Measurements from ENCODE around the gene ZSWIM3. TPM values are rescaled to one million over a fixed set of nuclear protein-coding genes. Genes with fewer than 3 reads are reported as not detected.

ZSWIM3 gene
- total RNA-seq, 3 donors from 2014 or later (not counting 1 experiment from before 2014, with no cell fraction given), result 1.4 to 2.3 (median 1.5) TPM

DNA sequence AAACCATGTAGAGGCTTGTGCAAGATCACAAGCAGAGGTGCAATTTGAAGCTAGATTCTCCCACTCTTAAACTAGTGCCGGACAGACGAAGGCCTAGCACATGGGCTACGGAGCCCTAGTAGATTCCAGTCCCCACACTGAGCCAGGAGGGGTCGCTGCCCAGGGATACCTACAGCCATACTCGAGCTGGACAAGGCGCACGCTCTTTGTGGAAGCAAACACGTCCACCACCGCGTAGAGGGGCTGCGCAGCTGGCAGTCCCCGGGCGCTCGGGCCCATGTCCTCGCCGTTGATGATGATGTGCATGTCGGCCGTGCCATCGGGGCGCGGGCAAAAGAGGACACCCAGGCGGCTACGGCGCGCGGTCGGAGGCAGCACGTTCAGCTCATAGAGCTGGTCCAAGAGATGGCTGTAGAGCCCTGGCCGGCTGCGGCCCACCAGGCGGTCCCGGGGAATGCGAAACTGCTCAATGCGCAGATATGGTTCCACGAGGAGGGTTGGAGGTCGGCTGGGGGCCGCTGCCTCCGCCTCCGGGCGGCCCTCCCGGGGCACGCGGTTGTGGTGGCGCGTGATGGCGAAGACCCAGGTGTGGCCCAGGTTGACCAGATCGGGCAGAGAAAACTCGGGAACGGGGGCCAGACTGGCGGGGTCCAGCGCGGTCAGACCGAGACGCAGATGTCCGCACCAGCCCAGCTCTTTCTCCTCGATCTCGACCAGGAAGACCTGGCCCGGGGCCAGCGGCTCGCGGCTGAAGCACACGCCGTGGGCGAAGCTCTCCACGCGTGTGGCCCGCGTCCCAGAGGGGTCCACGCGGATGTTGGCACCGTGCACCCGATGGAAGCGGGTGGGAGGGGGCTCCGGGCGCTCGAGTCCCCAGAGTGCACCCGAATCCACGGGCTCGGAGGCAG, 32.9 kb downstream of the ZSWIM3 start:
- peak overlapping the region; percentile 68 for H3K4me3 ChIP-seq (ENCODE audit: low read length)

DNA sequence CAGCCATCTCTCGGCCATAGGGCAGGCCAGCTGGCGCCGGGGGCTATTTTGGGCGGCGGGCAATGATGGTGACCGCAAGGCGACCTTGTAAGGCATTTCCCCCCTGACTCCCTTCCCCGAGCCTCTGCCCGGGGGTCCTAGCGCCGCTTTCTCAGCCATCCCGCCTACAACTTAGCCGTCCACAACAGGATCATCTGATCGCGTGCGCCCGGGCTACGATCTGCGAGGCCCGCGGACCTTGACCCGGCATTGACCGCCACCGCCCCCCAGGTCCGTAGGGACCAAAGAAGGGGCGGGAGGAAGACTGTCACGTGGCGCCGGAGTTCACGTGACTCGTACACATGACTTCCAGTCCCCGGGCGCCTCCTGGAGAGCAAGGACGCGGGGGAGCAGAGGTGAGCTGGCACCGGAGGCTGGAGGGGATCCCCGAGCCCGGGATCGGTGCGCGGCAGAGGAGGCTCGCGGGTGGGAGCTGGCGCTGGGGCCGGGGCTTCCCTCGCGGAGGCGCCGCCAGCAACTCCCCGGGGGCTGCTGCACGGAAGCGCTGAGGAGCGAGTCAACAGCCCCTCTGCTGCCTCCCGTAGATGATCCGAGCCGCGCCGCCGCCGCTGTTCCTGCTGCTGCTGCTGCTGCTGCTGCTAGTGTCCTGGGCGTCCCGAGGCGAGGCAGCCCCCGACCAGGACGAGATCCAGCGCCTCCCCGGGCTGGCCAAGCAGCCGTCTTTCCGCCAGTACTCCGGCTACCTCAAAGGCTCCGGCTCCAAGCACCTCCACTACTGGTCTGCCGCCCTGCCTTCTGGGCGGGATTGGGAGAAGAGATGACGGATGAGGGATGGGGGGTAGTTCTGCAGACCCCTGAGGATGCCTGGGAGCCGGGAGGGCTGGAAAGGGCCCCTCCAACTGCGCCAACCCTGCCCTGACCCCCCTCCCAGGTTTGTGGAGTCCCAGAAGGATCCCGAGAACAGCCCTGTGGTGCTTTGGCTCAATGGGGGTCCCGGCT, 33.9 kb downstream of the ZSWIM3 start, which contains the start of the genes CTSA and NEURL2:
CTSA (plus strand) TSS at position 351 of the 999 bp plus-strand sequence; CDS start at position 585, 234 bp downstream.
NEURL2 (minus strand) TSS at position 224 of the 999 bp plus-strand sequence; CDS start at position 7, 217 bp downstream.
- Mint-ChIP-seq H3K27me3 (ENCODE audit: low read depth in 2 of 2) (no peaks in the 10 kb centered on the region), H3K36me3 (no peaks in the 10 kb centered on the region), H3K4me1 (peaks cover 5 to 24% of the 10 kb centered on the region in 2 donors), H3K27ac (peak within 1 kb of the TSS; percentile 58 to 88), H3K9me3 (no peaks in the 10 kb centered on the region), H3K4me3 (peak within 1 kb of the TSS; percentile 93)
- peaks cover 11% of the 10 kb centered on the region for H3K36me3 ChIP-seq (ENCODE audit: control insufficient read depth, insufficient read depth, low read length)
- TF ChIP-seq, protein P1, sequence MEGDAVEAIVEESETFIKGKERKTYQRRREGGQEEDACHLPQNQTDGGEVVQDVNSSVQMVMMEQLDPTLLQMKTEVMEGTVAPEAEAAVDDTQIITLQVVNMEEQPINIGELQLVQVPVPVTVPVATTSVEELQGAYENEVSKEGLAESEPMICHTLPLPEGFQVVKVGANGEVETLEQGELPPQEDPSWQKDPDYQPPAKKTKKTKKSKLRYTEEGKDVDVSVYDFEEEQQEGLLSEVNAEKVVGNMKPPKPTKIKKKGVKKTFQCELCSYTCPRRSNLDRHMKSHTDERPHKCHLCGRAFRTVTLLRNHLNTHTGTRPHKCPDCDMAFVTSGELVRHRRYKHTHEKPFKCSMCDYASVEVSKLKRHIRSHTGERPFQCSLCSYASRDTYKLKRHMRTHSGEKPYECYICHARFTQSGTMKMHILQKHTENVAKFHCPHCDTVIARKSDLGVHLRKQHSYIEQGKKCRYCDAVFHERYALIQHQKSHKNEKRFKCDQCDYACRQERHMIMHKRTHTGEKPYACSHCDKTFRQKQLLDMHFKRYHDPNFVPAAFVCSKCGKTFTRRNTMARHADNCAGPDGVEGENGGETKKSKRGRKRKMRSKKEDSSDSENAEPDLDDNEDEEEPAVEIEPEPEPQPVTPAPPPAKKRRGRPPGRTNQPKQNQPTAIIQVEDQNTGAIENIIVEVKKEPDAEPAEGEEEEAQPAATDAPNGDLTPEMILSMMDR (IDR thresholded peaks at IDR 0.05), result no peak
- DNase-seq (peak; percentile 78 to 90), ATAC-seq (peak; percentile 73 to 87 (median 86))
- peaks cover 38% of the 10 kb centered on the region for H3K4me1 ChIP-seq (ENCODE audit: control insufficient read depth, insufficient read depth, low read length)
- H3K9me3 ChIP-seq (ENCODE audit: control insufficient read depth, insufficient read depth, low read length), result no peaks in the 10 kb centered on the region
- no peaks in the 10 kb centered on the region for H3K27me3 ChIP-seq (ENCODE audit: control insufficient read depth, insufficient read depth, low read length)
- intact Hi-C loops (cut with micrococcal nuclease), result loop anchor here (1.0 to 2.0 kb wide), 4 partner anchors 20 to 72 kb away; partner anchors contain the start of gene PCIF1
- WGBS (ENCODE audit: insufficient coverage), result under 1% methylated on average over 78 of the region's 78 CpGs
- H3K27ac ChIP-seq (ENCODE audit: low read length), result peak within 1 kb of the TSS; percentile 32
- peak within 1 kb of the TSS; percentile 68 for H3K4me3 ChIP-seq (ENCODE audit: low read length)

More for the DNA sequence above, 32.9 kb downstream of the ZSWIM3 start:
- 4% methylated on average over 79 of the region's 79 CpGs for WGBS (ENCODE audit: insufficient coverage)
- H3K27ac ChIP-seq (ENCODE audit: low read length), result no peak overlapping the region
- H3K27me3 Mint-ChIP-seq (ENCODE audit: low read depth in 2 of 2), result no peaks in the 10 kb centered on the region
- ATAC-seq (peak; percentile 67 to 75 (median 70)), DNase-seq (peak; percentile 56 to 69)
- H3K27me3 ChIP-seq (ENCODE audit: control insufficient read depth, insufficient read depth, low read length), result no peaks in the 10 kb centered on the region
- peaks cover 38% of the 10 kb centered on the region for H3K4me1 ChIP-seq (ENCODE audit: control insufficient read depth, insufficient read depth, low read length)
- TF ChIP-seq, protein P1 (IDR thresholded peaks at IDR 0.05), result peak; percentile 67
- no peaks in the 10 kb centered on the region for H3K9me3 ChIP-seq (ENCODE audit: control insufficient read depth, insufficient read depth, low read length)
- H3K4me1 Mint-ChIP-seq, result peaks cover 5 to 24% of the 10 kb centered on the region in 2 donors
- intact Hi-C loops (cut with micrococcal nuclease), result loop anchor here (1.0 to 2.0 kb wide), 3 partner anchors 20 to 73 kb away; no protein-coding TSS in a partner anchor
- H3K4me3 Mint-ChIP-seq, result peak overlapping the region; percentile 93
- H3K36me3 ChIP-seq (ENCODE audit: control insufficient read depth, insufficient read depth, low read length), result peaks cover 10% of the 10 kb centered on the region
- H3K9me3 Mint-ChIP-seq, result no peaks in the 10 kb centered on the region
- peak overlapping the region; percentile 51 to 88 for H3K27ac Mint-ChIP-seq
- H3K36me3 Mint-ChIP-seq, result no peaks in the 10 kb centered on the region

DNA sequence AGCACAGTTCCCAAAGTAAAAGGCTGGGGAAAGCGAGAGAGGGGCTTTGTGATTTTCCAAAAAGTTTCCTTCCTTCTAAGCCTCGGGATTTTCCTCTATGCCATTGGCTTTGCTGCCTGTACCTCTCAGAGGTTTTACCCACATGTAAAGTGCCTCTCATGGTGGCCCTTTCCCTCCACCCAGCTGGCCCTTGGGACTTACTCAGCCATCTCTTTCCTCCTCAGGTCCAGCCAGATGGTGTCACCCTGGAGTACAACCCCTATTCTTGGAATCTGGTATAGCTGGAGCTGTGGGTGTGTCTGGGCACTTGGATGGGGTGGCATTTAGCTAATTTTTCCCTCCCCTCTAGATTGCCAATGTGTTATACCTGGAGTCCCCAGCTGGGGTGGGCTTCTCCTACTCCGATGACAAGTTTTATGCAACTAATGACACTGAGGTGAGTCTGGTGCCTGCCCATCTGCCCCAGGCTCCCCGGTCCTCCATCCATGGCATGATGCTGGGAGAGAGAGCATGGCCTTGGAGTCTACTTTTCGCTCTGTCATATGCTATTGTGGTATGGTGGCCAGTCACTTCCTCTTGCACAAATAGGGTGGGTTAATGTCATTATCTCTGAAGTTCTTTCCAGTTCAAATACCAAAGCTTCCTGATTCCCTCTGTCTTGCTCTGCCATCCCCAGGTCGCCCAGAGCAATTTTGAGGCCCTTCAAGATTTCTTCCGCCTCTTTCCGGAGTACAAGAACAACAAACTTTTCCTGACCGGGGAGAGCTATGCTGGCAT, 34.8 kb downstream of the ZSWIM3 start:
- Histone ChIP-seq H3K4me1 (ENCODE audit: control insufficient read depth, insufficient read depth, low read length) (peaks cover 38% of the 10 kb centered on the region), H3K36me3 (ENCODE audit: control insufficient read depth, insufficient read depth, low read length) (peaks cover 16% of the 10 kb centered on the region), H3K27ac (ENCODE audit: low read length) (no peak overlapping the region), H3K4me3 (ENCODE audit: low read length) (peak overlapping the region; percentile 68), H3K27me3 (ENCODE audit: control insufficient read depth, insufficient read depth, low read length) (no peaks in the 10 kb centered on the region), H3K9me3 (ENCODE audit: control insufficient read depth, insufficient read depth, low read length) (no peaks in the 10 kb centered on the region)
- Mint-ChIP-seq H3K4me3 (peak overlapping the region; percentile 79), H3K4me1 (peaks cover 5 to 24% of the 10 kb centered on the region in 2 donors), H3K9me3 (no peaks in the 10 kb centered on the region), H3K27ac (peak overlapping the region; percentile 57 to 88), H3K36me3 (no peaks in the 10 kb centered on the region), H3K27me3 (ENCODE audit: low read depth in 2 of 2) (no peaks in the 10 kb centered on the region)
- DNase-seq, result no peak
- peak in 1 of 3 donors; percentile 31 for ATAC-seq
- TF ChIP-seq, protein P1 (IDR thresholded peaks at IDR 0.05), result no peak
- 86% methylated on average over 8 of the region's 9 CpGs for WGBS (ENCODE audit: insufficient coverage)
- intact Hi-C loops (cut with micrococcal nuclease), result no loop called here

Data from natural killer cell (primary cell).